Nephron progenitor cell (in vitro differentiated cells): ENCODE measurements around the gene SIAH3.

ENCODE experiments used
- DNase-seq: peaks from one replicate; pipeline ENCODE4 v3.0.0; 2021
- H3K27ac Mint-ChIP-seq: 2 replicates; pipeline ENCODE4 v1.8.0; 2021; ENCODE audit warnings: mild to moderate bottlenecking, moderate library complexity, mixed read lengths
- H3K27me3 Mint-ChIP-seq: 2 replicates; pipeline ENCODE4 v1.8.0; 2021; ENCODE audit warnings: mild to moderate bottlenecking, low read depth, mixed read lengths; ENCODE audit not compliant: poor library complexity
- H3K36me3 Mint-ChIP-seq: 2 replicates; pipeline ENCODE4 v1.8.0; 2021; ENCODE audit warnings: low read depth, mixed read lengths
- H3K4me1 Mint-ChIP-seq: 2 replicates; pipeline ENCODE4 v1.8.0; 2021; ENCODE audit warnings: mixed read lengths
- H3K4me3 Mint-ChIP-seq: 2 replicates; pipeline ENCODE4 v1.8.0; 2021; ENCODE audit warnings: mild to moderate bottlenecking, moderate library complexity, mixed read lengths
- H3K9me3 Mint-ChIP-seq: 2 replicates; pipeline ENCODE4 v1.8.0; 2021; ENCODE audit warnings: mild to moderate bottlenecking, moderate library complexity, mixed read lengths
- TF ChIP-seq, protein P1 (sequence below): fragments of 200-600 bp; sonication (generic); IDR thresholded peaks from 2 replicates; pipeline ENCODE4 v1.5.0; 2021; ENCODE audit warnings: antibody characterized with exemption

The SIAH3 gene

GRCh38 chr13:45880242-45880641, 28.7 kb upstream of the SIAH3 start:
- Mint-ChIP-seq H3K36me3 (no peaks in the 10 kb centered on the region), H3K9me3 (no peaks in the 10 kb centered on the region)

DNA sequence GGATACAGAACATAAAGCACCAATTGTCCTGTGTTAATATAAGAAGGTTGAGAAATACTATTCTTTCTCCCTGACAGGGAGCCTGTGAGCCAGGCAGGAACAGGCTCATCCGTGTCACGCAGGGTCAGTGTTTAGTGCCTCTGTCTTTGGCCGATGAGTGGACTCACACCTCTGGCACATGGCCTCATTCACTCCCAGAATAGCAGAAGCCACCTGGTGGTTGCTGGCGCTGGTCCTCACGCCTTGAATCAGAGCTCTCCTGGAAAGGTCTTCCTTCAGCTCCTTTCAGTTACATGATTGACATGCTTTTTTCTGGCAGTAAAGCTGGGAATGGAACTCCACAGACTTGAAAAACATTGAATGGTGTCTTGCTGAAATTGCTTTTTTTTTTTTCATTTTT, 28.1 kb upstream of the SIAH3 start:
- no peaks in the 10 kb centered on the region for H3K9me3 Mint-ChIP-seq
- peak; percentile 34 for DNase-seq
- TF ChIP-seq, protein P1, sequence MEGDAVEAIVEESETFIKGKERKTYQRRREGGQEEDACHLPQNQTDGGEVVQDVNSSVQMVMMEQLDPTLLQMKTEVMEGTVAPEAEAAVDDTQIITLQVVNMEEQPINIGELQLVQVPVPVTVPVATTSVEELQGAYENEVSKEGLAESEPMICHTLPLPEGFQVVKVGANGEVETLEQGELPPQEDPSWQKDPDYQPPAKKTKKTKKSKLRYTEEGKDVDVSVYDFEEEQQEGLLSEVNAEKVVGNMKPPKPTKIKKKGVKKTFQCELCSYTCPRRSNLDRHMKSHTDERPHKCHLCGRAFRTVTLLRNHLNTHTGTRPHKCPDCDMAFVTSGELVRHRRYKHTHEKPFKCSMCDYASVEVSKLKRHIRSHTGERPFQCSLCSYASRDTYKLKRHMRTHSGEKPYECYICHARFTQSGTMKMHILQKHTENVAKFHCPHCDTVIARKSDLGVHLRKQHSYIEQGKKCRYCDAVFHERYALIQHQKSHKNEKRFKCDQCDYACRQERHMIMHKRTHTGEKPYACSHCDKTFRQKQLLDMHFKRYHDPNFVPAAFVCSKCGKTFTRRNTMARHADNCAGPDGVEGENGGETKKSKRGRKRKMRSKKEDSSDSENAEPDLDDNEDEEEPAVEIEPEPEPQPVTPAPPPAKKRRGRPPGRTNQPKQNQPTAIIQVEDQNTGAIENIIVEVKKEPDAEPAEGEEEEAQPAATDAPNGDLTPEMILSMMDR: peak; percentile 34
- H3K36me3 Mint-ChIP-seq: no peaks in the 10 kb centered on the region
- H3K4me3 Mint-ChIP-seq: no peak overlapping the region
- H3K27ac Mint-ChIP-seq: no peak overlapping the region
- peaks cover 7% of the 10 kb centered on the region for H3K27me3 Mint-ChIP-seq
- H3K4me1 Mint-ChIP-seq: peaks cover 52% of the 10 kb centered on the region

More at GRCh38 chr13:45880242-45880641, 28.7 kb upstream of the SIAH3 start:
- TF ChIP-seq, protein P1: no peak
- Mint-ChIP-seq H3K27ac (no peak overlapping the region), H3K27me3 (peaks cover 7% of the 10 kb centered on the region), H3K4me3 (no peak overlapping the region), H3K4me1 (peaks cover 58% of the 10 kb centered on the region)
- DNase-seq: no peak

DNA sequence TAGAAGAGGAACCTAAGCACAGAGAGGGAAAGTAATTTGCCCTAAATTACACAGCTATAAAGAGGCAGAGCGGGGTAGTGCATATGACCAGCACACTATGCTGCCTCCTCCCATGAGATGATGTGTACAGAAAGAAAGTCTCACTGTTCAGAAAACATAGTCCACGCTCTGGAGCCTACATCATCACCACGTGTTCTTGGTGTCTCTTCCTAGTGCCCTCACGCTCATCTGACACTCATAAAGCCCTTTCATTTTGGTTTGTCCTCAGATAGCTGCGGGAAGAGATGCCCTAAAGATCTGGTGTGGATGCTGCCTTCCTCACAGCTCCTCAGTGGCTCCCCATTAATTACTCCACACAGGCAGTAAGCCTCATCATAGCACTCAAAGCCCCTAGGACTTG, 27.4 kb upstream of the SIAH3 start:
- no peaks in the 10 kb centered on the region for H3K36me3 Mint-ChIP-seq

GRCh38 chr13:45876781-45877180, 25.2 kb upstream of the SIAH3 start:
- TF ChIP-seq, protein P1: no peak
- no peak for DNase-seq
- H3K36me3 Mint-ChIP-seq: no peaks in the 10 kb centered on the region
- no peak overlapping the region for H3K27ac Mint-ChIP-seq
- H3K27me3 Mint-ChIP-seq: peaks cover 3% of the 10 kb centered on the region
- no peaks in the 10 kb centered on the region for H3K9me3 Mint-ChIP-seq
- H3K4me3 Mint-ChIP-seq: no peak overlapping the region
- peaks cover 43% of the 10 kb centered on the region for H3K4me1 Mint-ChIP-seq

More for the DNA sequence above, 27.4 kb upstream of the SIAH3 start:
- Mint-ChIP-seq H3K4me1 (peaks cover 49% of the 10 kb centered on the region), H3K9me3 (no peaks in the 10 kb centered on the region), H3K4me3 (no peak overlapping the region), H3K27ac (peak overlapping the region; percentile 50), H3K27me3 (peaks cover 6% of the 10 kb centered on the region)
- TF ChIP-seq, protein P1: no peak
- no peak for DNase-seq

- Mint-ChIP-seq H3K36me3 (no peaks in the 10 kb centered on the region), H3K27me3 (peaks cover 3% of the 10 kb centered on the region), H3K27ac (no peak overlapping the region), H3K9me3 (peaks cover 1% of the 10 kb centered on the region), H3K4me3 (no peak overlapping the region), H3K4me1 (peaks cover 43% of the 10 kb centered on the region)
- TF ChIP-seq, protein P1: no peak
- DNase-seq: no peak
These were observed 24.4 kb upstream of the SIAH3 start for GRCh38 chr13:45875951-45876350.

- TF ChIP-seq, protein P1: no peak
- Mint-ChIP-seq H3K27ac (no peak overlapping the region), H3K27me3 (peaks cover 3% of the 10 kb centered on the region), H3K4me1 (peaks cover 26% of the 10 kb centered on the region), H3K9me3 (peaks cover 8% of the 10 kb centered on the region), H3K4me3 (no peak overlapping the region), H3K36me3 (no peaks in the 10 kb centered on the region)
- DNase-seq: no peak
These were observed 22.2 kb upstream of the SIAH3 start for GRCh38 chr13:45873491-45874325.
